HG02623 (cell line): Measurements from ENCODE around the gene PNMA3.
A peak's percentile ranks its signal among the peaks of the same experiment; 100 is the strongest.
"Not testable (repeated sequence)": the region's sequence is repeated elsewhere in the genome, so short reads cannot be mapped to it uniquely, and the experiment has no call there.

Experiments used
- ATAC-seq: cut with Tn5 transposase; IDR thresholded peaks from one replicate; pipeline ENCODE4 v1.9.1; 2021; ENCODE audit warnings: moderate library complexity; ENCODE audit not compliant: unreplicated experiment

Gene PNMA3

GRCh38 chrX:153055871-153056749 lies at the start of gene PNMA3:
Gene PNMA3 (plus strand): TSS chrX:153056470. CDS start chrX:153057056, 586 bp downstream.
- ATAC-seq = no peak

- not testable (repeated sequence) for ATAC-seq
Observed at GRCh38 chrX:153017174-153017573, 39.1 kb upstream of the PNMA3 start.

GRCh38 chrX:153019166-153019565 lies 37.1 kb upstream of the PNMA3 start:
- ATAC-seq = no peak

GRCh38 chrX:153026501-153026900 lies 29.8 kb upstream of the PNMA3 start:
- not testable (repeated sequence) for ATAC-seq

GRCh38 chrX:153028487-153028886 lies 27.8 kb upstream of the PNMA3 start:
- ATAC-seq = not testable (repeated sequence)

- no peak for ATAC-seq
Observed at GRCh38 chrX:153029162-153029561, 27.1 kb upstream of the PNMA3 start.

- no peak for ATAC-seq
Observed at GRCh38 chrX:153029875-153030274, 26.4 kb upstream of the PNMA3 start.

GRCh38 chrX:153030801-153031200 lies 25.5 kb upstream of the PNMA3 start:
- no peak for ATAC-seq

- ATAC-seq = peak; percentile 47
Observed at GRCh38 chrX:153032397-153033118, 23.7 kb upstream of the PNMA3 start.

GRCh38 chrX:153049093-153049492 lies 7.2 kb upstream of the PNMA3 start:
- ATAC-seq = no peak

GRCh38 chrX:153052534-153052933 lies 3.7 kb upstream of the PNMA3 start:
- no peak for ATAC-seq

GRCh38 chrX:153057281-153057680 lies 1.0 kb downstream of the PNMA3 start:
- ATAC-seq = no peak

- no peak for ATAC-seq
Observed at GRCh38 chrX:153059191-153060094, 3.2 kb downstream of the PNMA3 start.

GRCh38 chrX:153060095-153060445 lies 3.8 kb downstream of the PNMA3 start:
- ATAC-seq = no peak

GRCh38 chrX:153061732-153062131 lies 5.5 kb downstream of the PNMA3 start:
- ATAC-seq = no peak

GRCh38 chrX:153063315-153063714 lies 7.0 kb downstream of the PNMA3 start:
- ATAC-seq = no peak

- no peak for ATAC-seq
Observed at GRCh38 chrX:153064061-153064460, 7.8 kb downstream of the PNMA3 start.

- no peak for ATAC-seq
Observed at GRCh38 chrX:153065389-153065788, 9.1 kb downstream of the PNMA3 start.

GRCh38 chrX:153066402-153066801 lies 10.1 kb downstream of the PNMA3 start:
- not testable (repeated sequence) for ATAC-seq

- ATAC-seq = not testable (repeated sequence)
Observed at GRCh38 chrX:153071909-153072583, 15.8 kb downstream of the PNMA3 start, which contains the start of gene PNMA6A. Gene PNMA6A (plus strand): TSS chrX:153072454. CDS start chrX:153073063, 609 bp downstream.
